Kidney (tissue), 14 donors: Measurements from ENCODE around the gene NPC2. TPM values are rescaled to one million over a fixed set of nuclear protein-coding genes. Genes with fewer than 3 reads are reported as not detected.
A peak's percentile ranks its signal among the peaks of the same experiment; 100 is the strongest.

Experiments used
- DNase-seq, 5 donors: peaks; one replicate each; pipeline ENCODE4 v3.0.0-alpha.2; 2013 to 2020
- FAIRE-seq: peaks from 2 replicates; lab custom pipeline; 2012; peaks lifted over from hg19 to GRCh38; lab: Jason Lieb, UNC
- H3K27ac ChIP-seq, 2 donors: one replicate each; pipeline ENCODE4 v1.7.0; 2013; ENCODE audit warnings: low read depth in 2 of 2, low read length in 2 of 2, inconsistent platforms in 1 of 2
- H3K27me3 ChIP-seq: one replicate; pipeline ENCODE4 v1.7.1; 2013; ENCODE audit warnings: low read length, inconsistent platforms; ENCODE audit not compliant: control insufficient read depth, insufficient read depth
- H3K36me3 ChIP-seq, 3 donors: one replicate each; pipeline versions ENCODE4 v1.7.0 to v1.7.1; 2013; ENCODE audit warnings: low read length in 3 of 3, control low read depth in 1 of 3, inconsistent platforms in 1 of 3; ENCODE audit not compliant: insufficient read depth in 3 of 3, control insufficient read depth in 2 of 3
- H3K4me1 ChIP-seq, 3 donors: one replicate each; pipeline versions ENCODE4 v1.7.0 to v1.7.1; 2013; ENCODE audit warnings: low read length in 3 of 3, inconsistent platforms in 1 of 3, low read depth in 1 of 3; ENCODE audit not compliant: control insufficient read depth in 2 of 3, insufficient read depth in 2 of 3
- H3K4me3 ChIP-seq, 3 donors: one replicate each; pipeline versions ENCODE4 v1.7.0 to v1.8.1; 2013; ENCODE audit warnings: low read length in 3 of 3, control low read depth in 1 of 3, inconsistent platforms in 1 of 3
- H3K9ac ChIP-seq, 3 donors: one replicate each; pipeline versions ENCODE4 v1.7.0 to v1.7.1; 2013; ENCODE audit warnings: low read length in 3 of 3, control low read depth in 1 of 3, inconsistent platforms in 1 of 3
- H3K9me3 ChIP-seq, 3 donors: one replicate each; pipeline versions ENCODE4 v1.7.0 to v1.7.1; 2013; ENCODE audit warnings: low read length in 3 of 3, control low read depth in 1 of 3, inconsistent platforms in 1 of 3; ENCODE audit not compliant: control insufficient read depth in 2 of 3, insufficient read depth in 1 of 3
- CTCF ChIP-seq: IDR thresholded peaks from 3 replicates; pipeline ENCODE4 v1.5.1; 2012; ENCODE audit warnings: mild to moderate bottlenecking, moderate library complexity, borderline replicate concordance; ENCODE audit not compliant: insufficient read depth; ENCODE audit errors: extremely low read depth
- intact Hi-C: fragments of 100-400 bp; cut with DNase I; formaldehyde crosslinking; loops from one replicate; pipeline ENCODE4 v1.11.1; 2022
- polyA plus RNA-seq: library from polyadenylated mRNA; stranded (reverse); fragments of 350-450 nt; fragmentation: Illumina TruSeq; extraction: RNeasy Lipid Tissue Mini Kit (QIAGEN cat#74804); gene quantifications from one replicate; pipeline ENCODE4 v1.2.3, GENCODE V29; 2014; ENCODE audit warnings: low read depth, low replicate concordance; ENCODE audit not compliant: insufficient read depth
- total RNA-seq: library from RNA; stranded (reverse); fragmentation: NEBNext Ultra II Directional; extraction: Animal tissue kit (Norgen Biotek cat#: 25700); gene quantifications from one replicate; pipeline ENCODE4 v1.2.1, GENCODE V29; 2021
- donor health status: control.
- donor health status: control.
- donor health status: control.
- donor health status: control.
- donor health status: control.
- donor health status: DM: yes; HTN: yes; CAD: no.
- donor health status: Normal renal cell carcinoma (clear cell type).

Gene NPC2
- total and polyA plus RNA-seq, 2 donors from 2014 or later: 217 to 435 TPM

- intact Hi-C loops: no loop called here
- no peaks in the 10 kb centered on the region for H3K36me3 ChIP-seq
- no peak overlapping the region for H3K9ac ChIP-seq
- TF ChIP-seq CTCF: no peak
- FAIRE-seq (no peak), DNase-seq (peak in 1 of 5 donors; percentile 56)
- no peak overlapping the region for H3K4me3 ChIP-seq
- no peaks in the 10 kb centered on the region for H3K27me3 ChIP-seq
- H3K27ac ChIP-seq: no peak overlapping the region
- H3K9me3 ChIP-seq: no peaks in the 10 kb centered on the region
- peaks cover 0 to 3% (median 0%) of the 10 kb centered on the region in 3 donors for H3K4me1 ChIP-seq
These were observed 55.5 kb downstream of the NPC2 start for GRCh38 chr14:74437496-74438053.

- Histone ChIP-seq H3K4me1 (no peaks in the 10 kb centered on the region), H3K36me3 (no peaks in the 10 kb centered on the region), H3K27me3 (no peaks in the 10 kb centered on the region), H3K9ac (no peak overlapping the region), H3K4me3 (no peak overlapping the region), H3K27ac (no peak overlapping the region), H3K9me3 (no peaks in the 10 kb centered on the region)
- intact Hi-C loops: no loop called here
- FAIRE-seq (no peak), DNase-seq (no peak)
- TF ChIP-seq CTCF: no peak
These were observed 58.8 kb downstream of the NPC2 start for GRCh38 chr14:74434294-74434693.

GRCh38 chr14:74429991-74430390 lies 63.1 kb downstream of the NPC2 start:
- intact Hi-C loops: no loop called here
- Histone ChIP-seq H3K27ac (no peak overlapping the region), H3K27me3 (no peaks in the 10 kb centered on the region), H3K9ac (no peak overlapping the region), H3K4me3 (no peak overlapping the region), H3K4me1 (peaks cover 0 to 3% (median 0%) of the 10 kb centered on the region in 3 donors), H3K9me3 (no peaks in the 10 kb centered on the region), H3K36me3 (no peaks in the 10 kb centered on the region)
- DNase-seq (no peak), FAIRE-seq (no peak)
- TF ChIP-seq CTCF: no peak

Other genes starting within 250 kb of the NPC2 start
- 61.3 TPM for gene ABCD4, start 190.4 kb downstream of the NPC2 start, total RNA-seq
- 66.1 TPM for gene ABCD4, start 190.4 kb downstream of the NPC2 start, polyA plus RNA-seq
- not detected for gene VRTN, start 144.8 kb downstream of the NPC2 start, total RNA-seq
- gene VRTN, start 144.8 kb downstream of the NPC2 start, polyA plus RNA-seq: not detected
- gene SYNDIG1L, start 67.1 kb downstream of the NPC2 start, total RNA-seq: 0.13 TPM
- 0.47 TPM for gene SYNDIG1L, start 67.1 kb downstream of the NPC2 start, polyA plus RNA-seq
- 27.1 TPM for gene ISCA2, start 460 bp upstream of the NPC2 start, total RNA-seq
- 60.1 TPM for gene ISCA2, start 460 bp upstream of the NPC2 start, polyA plus RNA-seq
- gene LTBP2, start 118.9 kb upstream of the NPC2 start, total RNA-seq: 10.4 TPM
- gene LTBP2, start 118.9 kb upstream of the NPC2 start, polyA plus RNA-seq: 2.9 TPM
- gene AREL1, start 219.8 kb upstream of the NPC2 start, total RNA-seq: 42.3 TPM
- gene AREL1, start 219.8 kb upstream of the NPC2 start, polyA plus RNA-seq: 13.5 TPM
- gene FCF1, start 219.8 kb upstream of the NPC2 start, total RNA-seq: 49.6 TPM
- gene FCF1, start 219.8 kb upstream of the NPC2 start, polyA plus RNA-seq: 19.7 TPM